CD14-positive monocyte (primary cell): ENCODE data around the gene PPP2R2D. TPM values are rescaled to one million over a fixed set of nuclear protein-coding genes. Genes with fewer than 3 reads are reported as not detected.

ENCODE experiments used
- DNase-seq, 3 donors: peaks; one replicate each; pipeline ENCODE4 v3.0.0-alpha.2; 2011 to 2022
- H2AFZ ChIP-seq: 2 replicates; pipeline ENCODE4 v1.6.0; 2012; ENCODE audit warnings: mild to moderate bottlenecking, low read depth, low read length, inconsistent platforms; ENCODE audit not compliant: insufficient read depth, poor library complexity, severe bottlenecking
- H3K27ac ChIP-seq, 2 donors: 1 replicate in 1 of 2; 2 replicates in 1 of 2; pipeline ENCODE4 v1.5.1; 2012 to 2013; ENCODE audit warnings: low read length in 2 of 2, control low read depth in 1 of 2, inconsistent platforms in 1 of 2, low read depth in 1 of 2, mild to moderate bottlenecking in 1 of 2
- H3K27me3 ChIP-seq, 2 donors: one replicate each; pipeline versions ENCODE4 v1.6.0 to v1.6.1; 2011 to 2013; ENCODE audit warnings: low read length in 2 of 2; ENCODE audit not compliant: control insufficient read depth in 2 of 2, insufficient read depth in 2 of 2
- H3K36me3 ChIP-seq, 2 donors: replicated peaks in 1 of 2; 1 replicate in 1 of 2; 2 replicates in 1 of 2; pipeline versions ENCODE4 v1.5.1 to v1.6.1; 2012 to 2013; ENCODE audit warnings: low read length in 2 of 2, control low read depth in 1 of 2, inconsistent platforms in 1 of 2, mild to moderate bottlenecking in 1 of 2; ENCODE audit not compliant: insufficient read depth in 2 of 2, control insufficient read depth in 1 of 2
- H3K4me1 ChIP-seq, 2 donors: 1 replicate in 1 of 2; 2 replicates in 1 of 2; pipeline versions ENCODE4 v1.5.1 to v1.6.1; 2012 to 2013; ENCODE audit warnings: low read length in 2 of 2, control low read depth in 1 of 2, inconsistent platforms in 1 of 2, mild to moderate bottlenecking in 1 of 2, moderate library complexity in 1 of 2; ENCODE audit not compliant: insufficient read depth in 2 of 2, control insufficient read depth in 1 of 2
- H3K4me2 ChIP-seq: replicated peaks from 2 replicates; pipeline ENCODE3; 2012; ENCODE audit warnings: low read length, moderate library complexity, mild to moderate bottlenecking; ENCODE audit not compliant: poor library complexity, severe bottlenecking; ENCODE audit errors: extremely low read depth
- H3K4me3 ChIP-seq, 3 experiments: fragments of 200-600 bp in 1 of 3; sonication (generic) in 1 of 3; replicated peaks in 1 of 3; 1 replicate in 2 of 3; 2 replicates in 1 of 3; pipeline ENCODE4 v1.5.1; 2011 to 2013; ENCODE audit warnings: low read length in 3 of 3, mild to moderate bottlenecking in 3 of 3, control low read depth in 2 of 3, low read depth in 2 of 3, inconsistent platforms in 1 of 3, moderate library complexity in 1 of 3
- H3K79me2 ChIP-seq: 2 replicates; pipeline ENCODE4 v1.6.0; 2012; ENCODE audit warnings: mild to moderate bottlenecking, control low read depth, inconsistent platforms, low read length, moderate library complexity; ENCODE audit not compliant: insufficient read depth
- H3K9ac ChIP-seq: 2 replicates; pipeline ENCODE4 v1.6.0; 2017; ENCODE audit warnings: low read length, mild to moderate bottlenecking; ENCODE audit not compliant: insufficient read depth, poor library complexity, severe bottlenecking
- H3K9me3 ChIP-seq, 2 donors: replicated peaks in 1 of 2; 1 replicate in 1 of 2; 2 replicates in 1 of 2; pipeline versions ENCODE4 v1.5.1 to v1.6.1; 2012 to 2013; ENCODE audit warnings: low read length in 2 of 2, control low read depth in 1 of 2; ENCODE audit not compliant: control insufficient read depth in 1 of 2, insufficient read depth in 1 of 2
- H4K20me1 ChIP-seq: 2 replicates; pipeline ENCODE4 v1.6.0; 2012; ENCODE audit warnings: mild to moderate bottlenecking, low read length, control low read depth, moderate library complexity; ENCODE audit not compliant: insufficient read depth
- H3K27ac Mint-ChIP-seq, 7 donors: one replicate each; pipeline ENCODE4 v1.8.0; 2020; ENCODE audit warnings: mild to moderate bottlenecking in 7 of 7, mixed read lengths in 7 of 7, moderate library complexity in 6 of 7, inconsistent platforms in 2 of 7
- H3K27me3 Mint-ChIP-seq, 3 donors: one replicate each; pipeline ENCODE4 v1.8.0; 2021 to 2022; ENCODE audit warnings: low read depth in 3 of 3, mild to moderate bottlenecking in 3 of 3, mixed read lengths in 3 of 3, moderate library complexity in 3 of 3, inconsistent platforms in 1 of 3
- H3K36me3 Mint-ChIP-seq, 2 donors: one replicate each; pipeline ENCODE4 v1.8.0; 2020; ENCODE audit warnings: mixed read lengths in 2 of 2, inconsistent platforms in 1 of 2, mild to moderate bottlenecking in 1 of 2
- H3K4me1 Mint-ChIP-seq: one replicate; pipeline ENCODE4 v1.8.0; 2020; ENCODE audit warnings: mild to moderate bottlenecking, mixed read lengths
- H3K4me3 Mint-ChIP-seq, 2 donors: one replicate each; pipeline ENCODE4 v1.8.0; 2020; ENCODE audit warnings: mild to moderate bottlenecking in 2 of 2, mixed read lengths in 2 of 2, moderate library complexity in 1 of 2
- H3K9me3 Mint-ChIP-seq, 7 donors: one replicate each; pipeline ENCODE4 v1.8.0; 2020 to 2022; ENCODE audit warnings: mixed read lengths in 7 of 7, mild to moderate bottlenecking in 6 of 7, moderate library complexity in 6 of 7, inconsistent platforms in 2 of 7
- CTCF ChIP-seq: fragments of 200-600 bp; IDR thresholded peaks from one replicate; pipeline ENCODE4 v1.8.0; 2022; ENCODE audit warnings: antibody characterized with exemption, mild to moderate bottlenecking
- WGBS: methylation state at CpG from one replicate; pipeline ENCODE4 v1.1.5; 2013; ENCODE audit warnings: missing lambda C conversion rate; ENCODE audit not compliant: insufficient coverage; 5-methylcytosine and 5-hydroxymethylcytosine counted together
- intact Hi-C, 2 donors: fragments of 100-400 bp; cut with micrococcal nuclease; formaldehyde crosslinking; loops; one replicate each; pipeline versions ENCODE4 v1.15.0 to v1.15.1; 2023
- polyA plus RNA-seq, 3 donors: library from polyadenylated mRNA; depleted of rRNA in 1 of 3; unstranded in 2 of 3; stranded (reverse) in 1 of 3; fragments of 300-500 nt in 2 of 3; fragments of >200 nt in 1 of 3; fragmentation: Illumina TruSeq in 2 of 3; gene quantifications; 1 replicate in 2 of 3; 2 replicates in 1 of 3; pipeline ENCODE4 v1.2.3, GENCODE V29; 2012 to 2021

The PPP2R2D gene
- polyA plus RNA-seq, 3 donors: 12.8 to 23.5 (median 12.9) TPM

GRCh38 chr10:131925716-131926115 is 24.9 kb downstream of the PPP2R2D start:
- 100% methylated on average over 2 of the region's 9 CpGs for WGBS
- Mint-ChIP-seq H3K27me3 (no peaks in the 10 kb centered on the region), H3K36me3 (peaks cover 20 to 23% of the 10 kb centered on the region in 2 donors), H3K4me3 (no peak overlapping the region), H3K27ac (peak overlapping the region in 2 of 7 donors; percentile 4 to 31), H3K4me1 (peaks cover 39% of the 10 kb centered on the region), H3K9me3 (peaks cover 0 to 12% (median 4%) of the 10 kb centered on the region in 7 donors)
- peaks cover 100% of the 10 kb centered on the region for H4K20me1 ChIP-seq
- peaks cover 5 to 8% of the 10 kb centered on the region in 2 donors for H3K9me3 ChIP-seq
- no peak for DNase-seq
- H3K36me3 ChIP-seq: peaks cover 2 to 17% of the 10 kb centered on the region in 2 donors
- H2AFZ ChIP-seq: no peak overlapping the region
- no peaks in the 10 kb centered on the region for H3K27me3 ChIP-seq
- H3K4me3 ChIP-seq: no peak overlapping the region
- no peak overlapping the region for H3K4me2 ChIP-seq
- no peak overlapping the region for H3K9ac ChIP-seq
- peaks cover 98% of the 10 kb centered on the region for H3K79me2 ChIP-seq
- intact Hi-C loops: no loop called here
- peaks cover 5 to 23% of the 10 kb centered on the region in 2 donors for H3K4me1 ChIP-seq
- H3K27ac ChIP-seq: peak overlapping the region in 1 of 2 donors; percentile 54
- no peak for TF ChIP-seq CTCF

GRCh38 chr10:131926253-131926652 is 25.4 kb downstream of the PPP2R2D start:
- no peak for DNase-seq
- no peak overlapping the region for H3K9ac ChIP-seq
- no peak overlapping the region for H3K4me2 ChIP-seq
- Mint-ChIP-seq H3K4me1 (peaks cover 39% of the 10 kb centered on the region), H3K27ac (no peak overlapping the region), H3K27me3 (no peaks in the 10 kb centered on the region), H3K4me3 (no peak overlapping the region), H3K36me3 (peaks cover 20 to 23% of the 10 kb centered on the region in 2 donors), H3K9me3 (peaks cover 0 to 12% (median 4%) of the 10 kb centered on the region in 7 donors)
- peaks cover 2 to 17% of the 10 kb centered on the region in 2 donors for H3K36me3 ChIP-seq
- H3K27me3 ChIP-seq: no peaks in the 10 kb centered on the region
- 100% methylated on average over 5 of the region's 10 CpGs for WGBS
- no peak overlapping the region for H2AFZ ChIP-seq
- peaks cover 5 to 23% of the 10 kb centered on the region in 2 donors for H3K4me1 ChIP-seq
- H3K27ac ChIP-seq: no peak overlapping the region
- no peak for TF ChIP-seq CTCF
- H4K20me1 ChIP-seq: peaks cover 100% of the 10 kb centered on the region
- intact Hi-C loops: no loop called here
- H3K4me3 ChIP-seq: no peak overlapping the region
- peaks cover 98% of the 10 kb centered on the region for H3K79me2 ChIP-seq
- H3K9me3 ChIP-seq: peaks cover 5 to 8% of the 10 kb centered on the region in 2 donors
